ENCODE measurements around the gene SV2B. TPM values are rescaled to one million over a fixed set of nuclear protein-coding genes. Genes with fewer than 3 reads are reported as not detected.

SV2B gene
- total RNA-seq, 1 experiment from 2014 or later, result not detected

- H3K4ac ChIP-seq (ENCODE audit: low read depth, low read length), result no peak overlapping the region
- WGBS (ENCODE audit: extremely low coverage, insufficient read length, low lambda C conversion rate), result no CpG with 5 or more reads among the region's 12 CpGs
Measured at GRCh38 chr15:91118817-91119590, 18.9 kb downstream of the SV2B start.

More at GRCh38 chr15:91118817-91119590, 18.9 kb downstream of the SV2B start:
- Histone ChIP-seq H3K23ac (ENCODE audit: insufficient read length, low read depth, low read length) (no peak overlapping the region), H3K4me1 (ENCODE audit: insufficient read depth, low read length) (no peaks in the 10 kb centered on the region), H2AK5ac (ENCODE audit: insufficient read length, low read length) (no peak overlapping the region), H4K5ac (ENCODE audit: insufficient read length, low read depth, low read length) (no peak overlapping the region), H3K56ac (ENCODE audit: insufficient read length, low read depth, low read length) (no peak overlapping the region), H3K27ac (ENCODE audit: insufficient read length, low read depth, low read length) (no peak overlapping the region), H3K79me1 (ENCODE audit: insufficient read depth, low read depth, low read length, poor library complexity, severe bottlenecking) (no peaks in the 10 kb centered on the region), H2BK15ac (ENCODE audit: low read depth, low read length) (no peak overlapping the region), H2BK12ac (ENCODE audit: insufficient read length, low read depth, low read length) (no peak overlapping the region), H3K4me2 (ENCODE audit: insufficient read depth, insufficient read length, low read length) (no peak overlapping the region), H3K9ac (ENCODE audit: extremely low read depth, insufficient read length, low read length) (no peak overlapping the region), H4K8ac (replicated peaks; ENCODE audit: insufficient read length, low read depth, low read length) (no peak overlapping the region), H3T11ph (ENCODE audit: low read length) (no peak overlapping the region), H2AFZ (ENCODE audit: low read length) (no peak overlapping the region), H3K14ac (ENCODE audit: insufficient read depth, low read length) (no peak overlapping the region), H3K79me2 (ENCODE audit: insufficient read depth, low read length) (no peaks in the 10 kb centered on the region), H4K91ac (ENCODE audit: insufficient read length, low read depth, low read length) (no peak overlapping the region), H3K27me3 (ENCODE audit: insufficient read depth, low read length) (no peaks in the 10 kb centered on the region), H2BK120ac (ENCODE audit: low read depth, low read length, poor library complexity, severe bottlenecking) (no peak overlapping the region), H2BK5ac (ENCODE audit: insufficient read length, low read length) (no peak overlapping the region), H4K20me1 (ENCODE audit: control insufficient read depth, insufficient read depth, insufficient read length) (no peaks in the 10 kb centered on the region), H3K18ac (ENCODE audit: insufficient read length, low read depth, low read length) (no peak overlapping the region), H3K9me3 (ENCODE audit: control insufficient read depth, low read depth, low read length) (no peaks in the 10 kb centered on the region), H2BK20ac (ENCODE audit: low read depth, low read length, poor library complexity, severe bottlenecking) (no peak overlapping the region), H3K23me2 (ENCODE audit: insufficient read length, low read depth, low read length, poor library complexity, severe bottlenecking) (no peaks in the 10 kb centered on the region)
- peaks cover 6% of the 10 kb centered on the region for H3K27me3 Mint-ChIP-seq (ENCODE audit: low read depth)
- peaks cover 0 to 4% of the 10 kb centered on the region in 2 experiments; a peak in 2 of 5 replicates for H3K9me3 Mint-ChIP-seq
- no peak for DNase-seq
- no peak overlapping the region for H3K27ac Mint-ChIP-seq
- H3K4me1 Mint-ChIP-seq, result peaks cover 3% of the 10 kb centered on the region in 2 experiments; a peak in 2 of 4 replicates
- TF ChIP-seq CTCF (conservative IDR thresholded peaks at IDR 0.05), result no peak
- H3K4me3 Mint-ChIP-seq, result no peak overlapping the region
- H3K36me3 Mint-ChIP-seq (ENCODE audit: insufficient read depth in 1 of 3, low read depth in 3 of 3), result peaks cover 0 to 3% (median 0%) of the 10 kb centered on the region in 3 experiments; a peak in 2 of 7 replicates

Data from H9 (cell line).